ENCODE results near the gene SLC25A22.

Gene SLC25A22

GRCh38 chr11:742571-743201 lies 55.4 kb downstream of the SLC25A22 start:
- no peak for TF ChIP-seq CTCF (IDR thresholded peaks at IDR 0.05; ENCODE audit: low read depth, low read length)
- H3K4me3 ChIP-seq (ENCODE audit: low read depth, low read length) = no peak overlapping the region
- DNase-seq (ENCODE audit: low read depth, low spot score) = no peak
- in situ Hi-C loops (cut with HindIII; ENCODE audit: low sequenced_read_pairs) = no loop called here

- no peak for DNase-seq (ENCODE audit: low read depth, low spot score)
- H3K4me3 ChIP-seq (ENCODE audit: low read depth, low read length) = no peak overlapping the region
- TF ChIP-seq CTCF (IDR thresholded peaks at IDR 0.05; ENCODE audit: low read depth, low read length) = no peak
- in situ Hi-C loops (cut with HindIII; ENCODE audit: low sequenced_read_pairs) = no loop called here
Measured at GRCh38 chr11:742156-742546, 55.9 kb downstream of the SLC25A22 start.
